GM18517 (cell line): Measurements from ENCODE around the gene GSKIP.

Source experiments
- ATAC-seq: cut with Tn5 transposase; IDR thresholded peaks from one replicate; pipeline ENCODE4 v1.9.1; 2021; ENCODE audit warnings: mild to moderate bottlenecking, moderate library complexity; ENCODE audit not compliant: unreplicated experiment

Gene GSKIP

GRCh38 chr14:96416292-96416691 lies 53.0 kb downstream of the GSKIP start:
- no peak for ATAC-seq

GRCh38 chr14:96417254-96417653 lies 53.9 kb downstream of the GSKIP start:
- ATAC-seq, result no peak

- ATAC-seq, result no peak
Observed at GRCh38 chr14:96418075-96418474, 54.7 kb downstream of the GSKIP start.

- ATAC-seq, result no peak
Observed at GRCh38 chr14:96421236-96421635, 57.9 kb downstream of the GSKIP start.

GRCh38 chr14:96422992-96423391 lies 59.7 kb downstream of the GSKIP start:
- ATAC-seq, result no peak

- ATAC-seq, result no peak
Observed at GRCh38 chr14:96423446-96424108, 60.3 kb downstream of the GSKIP start.

GRCh38 chr14:96424109-96424989 lies 61.0 kb downstream of the GSKIP start:
- no peak for ATAC-seq

- no peak for ATAC-seq
Observed at GRCh38 chr14:96434040-96434439, 70.7 kb downstream of the GSKIP start.
